Ovary (tissue), 3 donors: ENCODE measurements around the gene RUNX1.

Source experiments
- CTCF ChIP-seq, 3 donors: fragments of 450-650 bp in 2 of 3; fragments of 200-600 bp in 1 of 3; IDR thresholded peaks; one replicate each; pipeline versions ENCODE4 v1.5.1 to v1.8.0; 2016 to 2022; ENCODE audit warnings: antibody characterized with exemption in 3 of 3, mild to moderate bottlenecking in 1 of 3
- POLR2A ChIP-seq: fragments of 450-650 bp; IDR thresholded peaks from one replicate; pipeline ENCODE4 v1.6.1; 2017; ENCODE audit warnings: antibody characterized with exemption, mild to moderate bottlenecking, moderate library complexity
- donor health status: DM: no; HTN: no; CAD: no.

- no peak for TF ChIP-seq CTCF (IDR thresholded peaks at IDR 0.05)
- no peak for TF ChIP-seq POLR2A
These were observed 115.3 kb downstream of the RUNX1 start for GRCh38 chr21:34933609-34934335.
